Upper lobe of left lung (tissue), 6 donors: Measurements from ENCODE around the gene SLC52A3. TPM values are rescaled to one million over a fixed set of nuclear protein-coding genes. Genes with fewer than 3 reads are reported as not detected.

ENCODE experiments used
- ATAC-seq, 2 donors: fragments of 200-7000 bp; cut with Tn5 transposase; one replicate each; pipeline ENCODE4 v1.9.1; 2022; ENCODE audit warnings: mild to moderate bottlenecking in 2 of 2, moderate library complexity in 2 of 2; ENCODE audit not compliant: low FRiP score in 2 of 2
- DNase-seq, 2 donors: peaks; one replicate each; pipeline ENCODE4 v3.0.0-alpha.2; 2019 to 2020
- H3K27ac ChIP-seq, 4 donors: fragments of 200-600 bp; sonication (generic); one replicate each; pipeline ENCODE4 v1.5.1; 2016 to 2019
- H3K27me3 ChIP-seq, 4 donors: fragments of 200-600 bp; sonication (generic); one replicate each; pipeline ENCODE4 v1.5.1; 2017 to 2019
- H3K36me3 ChIP-seq, 4 donors: fragments of 200-600 bp; sonication (generic); one replicate each; pipeline ENCODE4 v1.5.1; 2016 to 2019
- H3K4me1 ChIP-seq, 4 donors: fragments of 200-600 bp; sonication (generic); one replicate each; pipeline ENCODE4 v1.5.1; 2018 to 2019
- H3K4me3 ChIP-seq, 4 donors: fragments of 200-600 bp; sonication (generic); one replicate each; pipeline ENCODE4 v1.5.1; 2017 to 2019; ENCODE audit warnings: mild to moderate bottlenecking in 2 of 4, moderate library complexity in 1 of 4
- H3K9me3 ChIP-seq, 4 donors: fragments of 200-600 bp; sonication (generic); one replicate each; pipeline ENCODE4 v1.5.1; 2018 to 2019
- EP300 ChIP-seq, 4 donors: sonication (generic); formaldehyde crosslinking; IDR thresholded peaks; one replicate each; pipeline ENCODE4 v1.5.1; 2017; ENCODE audit warnings: antibody characterized with exemption in 4 of 4, control low read depth in 2 of 4
- POLR2A ChIP-seq, 4 donors: fragments of 450-650 bp; IDR thresholded peaks; one replicate each; pipeline ENCODE4 v1.5.1; 2016 to 2017; ENCODE audit warnings: antibody characterized with exemption in 4 of 4, mild to moderate bottlenecking in 2 of 4
- POLR2AphosphoS5 ChIP-seq, 2 donors: sonication (generic); formaldehyde crosslinking; IDR thresholded peaks; one replicate each; pipeline ENCODE4 v1.5.1; 2017; ENCODE audit warnings: antibody characterized with exemption in 2 of 2
- WGBS, 2 donors: methylation state at CpG; one replicate each; pipeline ENCODE4 v1.1.5; 2017 to 2018; 5-methylcytosine and 5-hydroxymethylcytosine counted together
- total RNA-seq, 6 donors: library from RNA; depleted of rRNA in 4 of 6; stranded (reverse); fragments of >200 nt in 4 of 6; gene quantifications; one replicate each; pipeline versions ENCODE4 v1.1.0 to v1.2.1, GENCODE V29; 2016 to 2021
- TF ChIP-seq, protein P1 (sequence below), 6 experiments: fragments of 450-650 bp in 4 of 6; fragments of 200-600 bp in 2 of 6; sonication (generic) in 2 of 6; IDR thresholded peaks; one replicate each; pipeline ENCODE4 v1.5.1; 2016 to 2019; ENCODE audit warnings: antibody characterized with exemption in 6 of 6
- donor health status: DM: no; HTN: no; CAD: no; lungs with moderate emphysema.
- donor health status: DM: no; HTN: yes; CAD: no; lungs with severe emphysema.

SLC52A3 gene
- total RNA-seq, 6 donors from 2014 or later, result 0.89 to 3.5 (median 3.1) TPM

DNA sequence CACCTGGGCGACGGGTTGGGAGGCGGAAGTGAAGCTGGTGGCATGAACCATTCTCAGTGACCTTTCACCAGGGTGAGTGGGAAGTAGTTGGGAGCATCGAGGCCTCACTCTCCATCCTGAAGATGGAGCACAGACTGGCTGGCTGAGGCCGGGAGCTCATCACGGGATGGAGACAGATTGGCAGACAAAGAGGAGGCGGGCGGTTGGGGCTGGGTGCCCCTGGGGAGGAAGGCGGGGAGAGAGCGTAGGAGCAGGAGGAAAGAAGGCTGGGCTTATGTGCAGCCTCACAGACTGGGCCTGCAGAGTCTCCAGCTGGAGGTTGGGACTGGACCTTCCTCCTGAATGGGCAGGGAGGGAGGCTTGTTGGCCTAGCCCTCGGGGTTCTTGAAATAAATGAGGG lies 48.5 kb downstream of the SLC52A3 start:
- H3K27me3 ChIP-seq, result no peaks in the 10 kb centered on the region
- no peak for DNase-seq
- no peaks in the 10 kb centered on the region for H3K9me3 ChIP-seq

DNA sequence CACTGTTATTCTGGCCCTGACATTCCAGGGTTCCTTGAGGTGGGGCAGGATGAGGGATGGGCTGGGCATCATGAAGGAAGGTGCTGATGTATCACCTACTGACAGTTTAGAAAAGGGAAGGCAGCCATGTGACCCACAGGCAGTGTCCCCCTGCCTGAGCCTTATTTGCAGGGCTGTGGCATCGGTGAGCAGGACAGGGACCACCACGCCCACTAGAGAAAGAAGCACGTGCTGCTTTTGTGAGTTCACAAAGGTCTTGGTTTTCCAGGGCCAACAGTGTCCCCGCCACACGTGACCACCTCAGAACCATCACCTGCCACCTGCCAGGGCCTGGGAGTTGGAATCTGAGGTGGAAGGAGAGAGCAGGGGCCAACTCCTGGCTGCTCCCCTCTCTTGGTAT lies 49.2 kb downstream of the SLC52A3 start:
- ATAC-seq, result no peak
- Histone ChIP-seq H3K4me1 (no peaks in the 10 kb centered on the region), H3K36me3 (no peaks in the 10 kb centered on the region), H3K4me3 (no peak overlapping the region), H3K27ac (no peak overlapping the region), H3K9me3 (peaks cover 0 to 4% (median 2%) of the 10 kb centered on the region in 4 donors), H3K27me3 (no peaks in the 10 kb centered on the region)
- 70 to 92% methylated on average over 5 of the region's 5 CpGs for WGBS, 2 donors
- TF ChIP-seq POLR2AphosphoS5 (IDR thresholded peaks at IDR 0.05) (no peak), EP300 (IDR thresholded peaks at IDR 0.05) (no peak), POLR2A (IDR thresholded peaks at IDR 0.05) (no peak)
- TF ChIP-seq, protein P1, sequence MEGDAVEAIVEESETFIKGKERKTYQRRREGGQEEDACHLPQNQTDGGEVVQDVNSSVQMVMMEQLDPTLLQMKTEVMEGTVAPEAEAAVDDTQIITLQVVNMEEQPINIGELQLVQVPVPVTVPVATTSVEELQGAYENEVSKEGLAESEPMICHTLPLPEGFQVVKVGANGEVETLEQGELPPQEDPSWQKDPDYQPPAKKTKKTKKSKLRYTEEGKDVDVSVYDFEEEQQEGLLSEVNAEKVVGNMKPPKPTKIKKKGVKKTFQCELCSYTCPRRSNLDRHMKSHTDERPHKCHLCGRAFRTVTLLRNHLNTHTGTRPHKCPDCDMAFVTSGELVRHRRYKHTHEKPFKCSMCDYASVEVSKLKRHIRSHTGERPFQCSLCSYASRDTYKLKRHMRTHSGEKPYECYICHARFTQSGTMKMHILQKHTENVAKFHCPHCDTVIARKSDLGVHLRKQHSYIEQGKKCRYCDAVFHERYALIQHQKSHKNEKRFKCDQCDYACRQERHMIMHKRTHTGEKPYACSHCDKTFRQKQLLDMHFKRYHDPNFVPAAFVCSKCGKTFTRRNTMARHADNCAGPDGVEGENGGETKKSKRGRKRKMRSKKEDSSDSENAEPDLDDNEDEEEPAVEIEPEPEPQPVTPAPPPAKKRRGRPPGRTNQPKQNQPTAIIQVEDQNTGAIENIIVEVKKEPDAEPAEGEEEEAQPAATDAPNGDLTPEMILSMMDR (IDR thresholded peaks at IDR 0.05), result no peak
- DNase-seq, result no peak

More for the DNA sequence above, 48.5 kb downstream of the SLC52A3 start:
- WGBS, 2 donors, result 65 to 69% methylated on average over 11 of the region's 11 CpGs
- Histone ChIP-seq H3K27ac (no peak overlapping the region), H3K4me3 (no peak overlapping the region), H3K36me3 (no peaks in the 10 kb centered on the region), H3K4me1 (no peaks in the 10 kb centered on the region)
- TF ChIP-seq POLR2A (IDR thresholded peaks at IDR 0.05), result no peak
- TF ChIP-seq, protein P1 (IDR thresholded peaks at IDR 0.05), result no peak
- no peak for TF ChIP-seq EP300 (IDR thresholded peaks at IDR 0.05)
- no peak for TF ChIP-seq POLR2AphosphoS5 (IDR thresholded peaks at IDR 0.05)
- ATAC-seq, result no peak

DNA sequence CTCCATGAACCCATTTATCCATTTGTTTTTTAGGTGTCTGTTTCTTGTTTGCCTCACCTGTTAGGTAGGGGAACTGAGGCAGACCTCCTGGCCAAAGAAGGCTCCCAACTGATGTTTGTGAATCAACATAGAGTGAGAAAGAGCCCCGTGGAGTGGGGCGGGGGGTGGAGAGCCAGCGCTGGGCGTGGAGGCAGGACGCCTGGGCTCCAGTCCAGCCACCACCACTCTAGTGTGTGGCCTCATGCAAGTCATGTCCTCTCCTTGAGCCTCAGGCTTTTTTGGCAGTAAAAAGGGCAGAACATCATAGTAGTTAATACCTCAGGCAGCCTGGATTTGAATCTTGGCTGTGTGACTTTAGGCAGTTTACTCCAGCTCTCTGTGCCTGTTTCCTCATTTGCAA lies 50.5 kb downstream of the SLC52A3 start:
- Histone ChIP-seq H3K27ac (no peak overlapping the region), H3K4me3 (no peak overlapping the region), H3K27me3 (no peaks in the 10 kb centered on the region), H3K9me3 (peaks cover 0 to 14% (median 7%) of the 10 kb centered on the region in 4 donors), H3K4me1 (no peaks in the 10 kb centered on the region), H3K36me3 (no peaks in the 10 kb centered on the region)
- ATAC-seq, result peak in 1 of 2 donors; percentile 27
- TF ChIP-seq POLR2AphosphoS5 (IDR thresholded peaks at IDR 0.05), result no peak
- DNase-seq, result peak in 1 of 2 donors; percentile 38
- WGBS, 2 donors, result 37 to 45% methylated on average over 5 of the region's 5 CpGs

DNA sequence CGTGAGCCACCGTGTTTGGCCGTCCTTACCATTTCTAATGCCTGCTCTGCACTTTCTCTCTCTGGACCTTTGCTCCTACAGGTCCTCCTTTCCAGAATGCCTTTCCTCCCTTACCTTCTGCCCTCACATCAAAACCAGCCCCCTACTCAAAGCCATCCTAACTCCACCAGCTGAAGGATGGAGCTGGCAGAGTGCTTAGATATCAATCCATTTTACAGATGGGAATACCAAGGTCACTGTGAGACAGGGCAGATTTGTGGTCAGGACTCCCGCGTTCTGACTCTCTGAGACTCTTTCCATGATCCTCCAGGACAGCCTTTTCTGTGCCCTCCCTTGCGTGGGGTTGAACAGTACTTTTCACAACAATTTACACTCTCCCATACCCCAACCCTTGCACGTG lies 51.0 kb downstream of the SLC52A3 start:
- no peaks in the 10 kb centered on the region for H3K27me3 ChIP-seq

DNA sequence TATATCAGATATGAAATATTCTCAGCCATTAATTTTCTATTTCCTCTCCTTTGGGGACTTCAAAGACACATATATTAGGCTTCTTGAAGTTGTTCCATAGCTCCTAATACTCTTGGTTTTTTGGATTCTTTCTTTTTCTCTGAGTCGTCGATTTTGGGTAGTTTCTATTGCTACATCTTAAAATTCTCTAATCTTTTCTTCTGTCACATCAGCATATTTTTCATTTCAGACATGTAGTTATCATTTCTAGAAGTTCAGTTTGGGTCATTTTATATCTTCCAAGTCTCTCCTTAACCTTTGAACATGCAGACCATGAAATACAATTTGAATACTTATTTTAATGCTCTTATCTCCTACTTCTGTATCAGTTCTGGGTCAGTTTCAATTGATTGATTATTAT lies 53.8 kb downstream of the SLC52A3 start:
- peaks cover 0 to 14% (median 8%) of the 10 kb centered on the region in 4 donors for H3K9me3 ChIP-seq
- no peak for TF ChIP-seq EP300 (IDR thresholded peaks at IDR 0.05)
- TF ChIP-seq POLR2A (IDR thresholded peaks at IDR 0.05), result no peak
- TF ChIP-seq POLR2AphosphoS5 (IDR thresholded peaks at IDR 0.05), result no peak
- TF ChIP-seq, protein P1 (IDR thresholded peaks at IDR 0.05), result no peak
- H3K4me3 ChIP-seq, result no peak overlapping the region
- no peak for DNase-seq
- peaks cover 0 to 9% (median 2%) of the 10 kb centered on the region in 4 donors for H3K4me1 ChIP-seq
- H3K36me3 ChIP-seq, result no peaks in the 10 kb centered on the region
- peaks cover 0 to 15% (median 5%) of the 10 kb centered on the region in 4 donors for H3K27me3 ChIP-seq
- ATAC-seq, result no peak
- 87 to 96% methylated on average over 2 of the region's 2 CpGs for WGBS, 2 donors
- H3K27ac ChIP-seq, result no peak overlapping the region

More for the DNA sequence above, 51.0 kb downstream of the SLC52A3 start:
- no peak for TF ChIP-seq POLR2AphosphoS5 (IDR thresholded peaks at IDR 0.05)
- TF ChIP-seq EP300 (IDR thresholded peaks at IDR 0.05), result no peak
- TF ChIP-seq, protein P1 (IDR thresholded peaks at IDR 0.05), result no peak
- no peak for TF ChIP-seq POLR2A (IDR thresholded peaks at IDR 0.05)
- DNase-seq, result no peak
- ATAC-seq, result no peak
- no peaks in the 10 kb centered on the region for H3K36me3 ChIP-seq
- no peak overlapping the region for H3K4me3 ChIP-seq
- peaks cover 0 to 14% (median 8%) of the 10 kb centered on the region in 4 donors for H3K9me3 ChIP-seq
- H3K4me1 ChIP-seq, result no peaks in the 10 kb centered on the region
- H3K27ac ChIP-seq, result no peak overlapping the region
- WGBS, 2 donors, result 85 to 93% methylated on average over 7 of the region's 7 CpGs
